ENCODE measurements around the gene CACNA1F. TPM values are rescaled to one million over a fixed set of nuclear protein-coding genes. Genes with fewer than 3 reads are reported as not detected.

Gene CACNA1F
- total RNA-seq, 1 donor from 2014 or later = 3.0 TPM

DNA sequence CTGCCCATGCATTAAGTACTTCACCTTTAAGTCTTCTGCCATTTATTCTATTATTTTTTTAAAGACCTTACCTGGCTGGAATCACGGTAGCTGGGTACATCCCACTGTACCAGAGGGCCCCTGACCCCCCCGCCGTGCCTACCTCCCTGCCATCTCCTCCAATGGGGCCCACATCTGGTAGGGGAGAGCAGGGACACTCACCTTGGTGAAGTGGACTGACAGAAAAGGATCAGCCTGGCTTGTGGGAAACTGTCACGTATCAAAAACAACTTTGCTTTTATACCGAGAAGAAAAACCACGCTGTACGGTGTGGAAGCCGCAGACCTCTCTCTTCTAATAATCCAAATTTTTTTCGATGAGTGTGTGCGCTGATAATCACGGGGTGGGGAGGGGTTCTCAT is 31.3 kb upstream of the CACNA1F start, which contains the start of gene FOXP3:
FOXP3 (minus strand) TSS at position 251 of the 400 bp plus-strand sequence. CDS start 6,205 bp downstream, outside the sequence.
- no peaks in the 10 kb centered on the region for H3K27me3 Mint-ChIP-seq
- H3K9me3 Mint-ChIP-seq = no peaks in the 10 kb centered on the region
- intact Hi-C loops (cut with micrococcal nuclease) = no loop called here
- no peak within 1 kb of the TSS for H3K27ac Mint-ChIP-seq
- ChIA-PET CTCF (no interaction called here), POLR2A (no interaction called here)
- DNase-seq (no peak), ATAC-seq (ENCODE audit: low read depth) (no peak)
- H3K36me3 Mint-ChIP-seq (ENCODE audit: low read depth) = peaks cover 7% of the 10 kb centered on the region
- H3K4me3 Mint-ChIP-seq = no peak within 1 kb of the TSS
- peaks cover 9% of the 10 kb centered on the region for H3K4me1 Mint-ChIP-seq
- TF ChIP-seq, protein P1, sequence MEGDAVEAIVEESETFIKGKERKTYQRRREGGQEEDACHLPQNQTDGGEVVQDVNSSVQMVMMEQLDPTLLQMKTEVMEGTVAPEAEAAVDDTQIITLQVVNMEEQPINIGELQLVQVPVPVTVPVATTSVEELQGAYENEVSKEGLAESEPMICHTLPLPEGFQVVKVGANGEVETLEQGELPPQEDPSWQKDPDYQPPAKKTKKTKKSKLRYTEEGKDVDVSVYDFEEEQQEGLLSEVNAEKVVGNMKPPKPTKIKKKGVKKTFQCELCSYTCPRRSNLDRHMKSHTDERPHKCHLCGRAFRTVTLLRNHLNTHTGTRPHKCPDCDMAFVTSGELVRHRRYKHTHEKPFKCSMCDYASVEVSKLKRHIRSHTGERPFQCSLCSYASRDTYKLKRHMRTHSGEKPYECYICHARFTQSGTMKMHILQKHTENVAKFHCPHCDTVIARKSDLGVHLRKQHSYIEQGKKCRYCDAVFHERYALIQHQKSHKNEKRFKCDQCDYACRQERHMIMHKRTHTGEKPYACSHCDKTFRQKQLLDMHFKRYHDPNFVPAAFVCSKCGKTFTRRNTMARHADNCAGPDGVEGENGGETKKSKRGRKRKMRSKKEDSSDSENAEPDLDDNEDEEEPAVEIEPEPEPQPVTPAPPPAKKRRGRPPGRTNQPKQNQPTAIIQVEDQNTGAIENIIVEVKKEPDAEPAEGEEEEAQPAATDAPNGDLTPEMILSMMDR (IDR thresholded peaks at IDR 0.05) = no peak

DNA sequence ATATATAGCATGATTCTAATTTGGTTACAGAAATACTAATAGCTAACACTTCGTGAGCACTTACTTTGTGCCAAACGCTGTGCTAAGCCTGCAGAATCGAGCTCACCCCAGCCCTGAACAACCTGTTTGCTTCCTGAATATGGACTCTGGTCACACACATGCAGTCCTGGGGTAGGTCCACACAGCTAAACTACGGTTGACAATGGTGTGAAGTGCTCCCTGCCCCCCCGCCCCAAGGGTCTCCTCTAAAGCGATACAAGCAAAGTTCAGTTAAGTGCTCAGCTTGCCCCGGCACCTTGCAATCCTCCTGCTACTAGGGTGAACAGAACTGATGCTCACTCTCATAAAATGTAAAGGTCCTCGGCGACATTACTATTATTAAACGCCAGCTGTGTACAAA is 30.5 kb upstream of the CACNA1F start:
- DNase-seq = no peak
- ChIA-PET CTCF (no interaction called here), POLR2A (no interaction called here)
- no peaks in the 10 kb centered on the region for H3K9me3 Mint-ChIP-seq
- no peaks in the 10 kb centered on the region for H3K27me3 Mint-ChIP-seq
- no peaks in the 10 kb centered on the region for H3K36me3 Mint-ChIP-seq (ENCODE audit: low read depth)
- no peak for ATAC-seq (ENCODE audit: low read depth)
- TF ChIP-seq, protein P1 (IDR thresholded peaks at IDR 0.05) = no peak
- H3K4me1 Mint-ChIP-seq = peaks cover 9% of the 10 kb centered on the region
- no peak overlapping the region for H3K27ac Mint-ChIP-seq
- intact Hi-C loops (cut with micrococcal nuclease) = no loop called here
- no peak overlapping the region for H3K4me3 Mint-ChIP-seq

DNA sequence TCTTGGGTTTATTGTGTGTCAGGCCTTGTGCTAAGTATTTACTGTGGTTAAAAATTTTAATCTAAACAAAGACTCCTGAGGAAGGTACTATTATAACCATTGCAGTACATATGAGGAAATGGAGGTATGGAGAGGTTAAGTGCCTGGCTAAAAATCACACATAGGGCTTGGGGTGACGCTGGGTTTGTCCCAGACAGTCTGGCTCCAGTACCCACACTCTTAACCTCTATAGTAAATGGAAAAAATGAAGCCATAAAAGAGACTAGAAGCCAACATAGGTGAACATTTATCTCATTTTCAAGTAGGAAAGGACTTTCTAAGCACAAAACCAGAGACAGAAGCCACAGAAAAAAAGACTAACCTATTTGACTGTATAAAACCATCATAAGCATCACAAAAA is 29.5 kb upstream of the CACNA1F start:
- no peak overlapping the region for H3K27ac Mint-ChIP-seq
- H3K4me3 Mint-ChIP-seq = no peak overlapping the region
- H3K36me3 Mint-ChIP-seq (ENCODE audit: low read depth) = no peaks in the 10 kb centered on the region
- ATAC-seq (ENCODE audit: low read depth) (no peak), DNase-seq (no peak)
- no peaks in the 10 kb centered on the region for H3K27me3 Mint-ChIP-seq
- peaks cover 15% of the 10 kb centered on the region for H3K4me1 Mint-ChIP-seq
- ChIA-PET POLR2A (no interaction called here), CTCF (no interaction called here)
- intact Hi-C loops (cut with micrococcal nuclease) = no loop called here
- no peaks in the 10 kb centered on the region for H3K9me3 Mint-ChIP-seq
- TF ChIP-seq, protein P1 (IDR thresholded peaks at IDR 0.05) = no peak

DNA sequence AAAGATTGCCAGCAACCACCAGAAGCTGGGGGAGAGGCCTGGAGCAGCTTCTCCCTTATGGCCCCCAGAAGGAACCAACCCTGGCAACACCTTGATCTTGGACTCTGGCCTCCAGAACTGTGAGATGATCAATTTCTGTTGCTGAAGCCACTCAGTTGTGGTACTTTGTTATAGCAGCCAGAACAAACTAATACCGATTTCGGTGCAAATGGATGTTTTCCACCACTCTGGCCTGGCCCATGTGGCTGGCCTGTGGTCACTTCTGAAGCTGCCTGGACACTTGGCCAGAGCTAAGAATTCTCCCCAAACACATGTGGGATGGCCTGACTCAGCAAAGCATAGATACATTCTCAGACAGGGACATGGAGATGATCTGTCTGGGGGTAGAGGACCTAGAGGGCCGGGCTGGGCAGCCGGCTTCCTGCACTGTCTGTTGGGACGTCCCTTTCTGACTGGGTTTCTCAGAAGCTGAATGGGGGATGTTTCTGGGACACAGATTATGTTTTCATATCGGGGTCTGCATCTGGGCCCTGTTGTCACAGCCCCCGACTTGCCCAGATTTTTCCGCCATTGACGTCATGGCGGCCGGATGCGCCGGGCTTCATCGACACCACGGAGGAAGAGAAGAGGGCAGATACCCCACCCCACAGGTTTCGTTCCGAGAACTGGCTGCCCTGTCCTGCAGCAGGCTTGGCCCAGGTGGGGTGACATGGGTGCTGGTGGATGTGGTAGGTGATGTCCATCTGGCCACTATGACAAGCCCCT is 27.3 kb upstream of the CACNA1F start:
- ATAC-seq (ENCODE audit: low read depth) = no peak
- CTCF ChIA-PET = no interaction called here
- intact Hi-C loops (cut with micrococcal nuclease) = no loop called here

DNA sequence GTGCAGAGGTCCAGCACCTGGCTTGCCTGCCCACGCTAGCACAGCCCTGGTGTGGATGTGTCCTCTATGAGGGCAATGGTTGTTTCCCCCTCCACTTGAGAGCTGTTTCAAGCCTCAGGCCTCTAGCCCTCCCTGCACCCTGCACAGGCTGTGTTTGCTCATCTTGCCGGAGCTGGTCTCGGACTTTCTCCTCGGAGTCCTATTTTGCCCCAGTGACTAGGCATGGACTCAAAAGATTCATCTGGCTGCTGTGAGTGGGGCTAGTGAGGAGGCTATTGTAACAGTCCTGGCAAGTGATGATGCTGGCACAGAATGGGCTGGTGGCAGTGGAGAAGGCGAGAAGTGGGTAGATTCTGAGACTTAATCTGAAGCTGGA is 25.6 kb upstream of the CACNA1F start:
- no peak for DNase-seq
- POLR2A ChIA-PET = interaction anchor here (0.6 kb wide), 1 partner anchor 14 kb away, joined by 3 read pairs; no protein-coding TSS in a partner anchor
- intact Hi-C loops (cut with micrococcal nuclease) = no loop called here
- no peak overlapping the region for H3K4me3 Mint-ChIP-seq
- no peak overlapping the region for H3K27ac Mint-ChIP-seq
- no peaks in the 10 kb centered on the region for H3K27me3 Mint-ChIP-seq
- CTCF ChIA-PET = no interaction called here
- peaks cover 19% of the 10 kb centered on the region for H3K4me1 Mint-ChIP-seq
- no peaks in the 10 kb centered on the region for H3K36me3 Mint-ChIP-seq (ENCODE audit: low read depth)
- no peak for ATAC-seq (ENCODE audit: low read depth)
- TF ChIP-seq, protein P1 (IDR thresholded peaks at IDR 0.05) = no peak
- H3K9me3 Mint-ChIP-seq = no peaks in the 10 kb centered on the region

More for the DNA sequence above, 27.3 kb upstream of the CACNA1F start:
- POLR2A ChIA-PET = interaction anchor here (1.0 kb wide), 1 partner anchor 105 kb away, joined by 3 read pairs; no protein-coding TSS in a partner anchor
- no peak overlapping the region for H3K4me3 Mint-ChIP-seq
- peaks cover 15% of the 10 kb centered on the region for H3K4me1 Mint-ChIP-seq
- H3K9me3 Mint-ChIP-seq = no peaks in the 10 kb centered on the region
- DNase-seq = no peak
- H3K27me3 Mint-ChIP-seq = no peaks in the 10 kb centered on the region
- no peaks in the 10 kb centered on the region for H3K36me3 Mint-ChIP-seq (ENCODE audit: low read depth)
- no peak overlapping the region for H3K27ac Mint-ChIP-seq
- TF ChIP-seq, protein P1 (IDR thresholded peaks at IDR 0.05) = no peak
